ENCODE results near the gene TTC1. TPM values are rescaled to one million over a fixed set of nuclear protein-coding genes. Genes with fewer than 3 reads are reported as not detected.
"Not testable (repeated sequence)": the region's sequence is repeated elsewhere in the genome, so short reads cannot be mapped to it uniquely, and the experiment has no call there.

TTC1 gene
- total RNA-seq, 1 experiment from 2014 or later: 101 TPM

DNA sequence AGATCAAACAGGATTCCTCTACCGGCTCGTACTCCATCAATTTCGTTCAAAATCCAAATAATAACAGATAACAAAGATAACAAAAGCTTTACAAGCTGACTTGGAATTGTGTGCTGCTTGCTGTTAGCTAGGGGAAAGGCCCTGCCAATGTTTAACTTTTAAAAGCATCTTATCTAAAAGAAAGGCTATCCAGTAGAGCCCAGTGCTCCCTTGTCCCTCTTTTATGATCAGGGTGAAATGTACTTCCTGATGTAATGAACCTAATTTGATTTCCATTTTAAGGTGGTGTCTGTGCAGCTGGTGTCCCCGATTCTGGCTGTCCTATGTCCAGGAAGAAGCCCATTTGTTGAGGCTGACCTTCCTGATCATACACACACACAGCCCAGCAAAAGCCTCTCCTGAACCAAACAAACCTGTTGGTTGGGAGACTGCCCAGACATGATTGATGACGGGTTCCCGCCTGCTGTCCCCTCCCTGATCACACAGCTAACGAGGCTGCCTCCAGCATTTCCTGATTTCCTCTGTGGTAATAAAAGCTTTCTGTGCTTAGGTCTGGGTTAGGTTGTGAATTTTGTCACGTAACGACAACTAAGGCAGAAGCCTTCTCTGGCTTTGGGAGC lies 56.2 kb downstream of the TTC1 start:
- peaks cover 46% of the 10 kb centered on the region for H3K36me3 ChIP-seq
- H3K27me3 ChIP-seq (replicated peaks): no peaks in the 10 kb centered on the region
- DNase-seq (ENCODE audit: low read depth in 1 of 2, low spot score in 2 of 2): no peak
- no peak overlapping the region for H3K4me3 ChIP-seq
- H3K9me3 ChIP-seq (replicated peaks): no peaks in the 10 kb centered on the region
- H3K27ac ChIP-seq: no peak overlapping the region
- no peaks in the 10 kb centered on the region for H3K4me1 ChIP-seq (replicated peaks)

DNA sequence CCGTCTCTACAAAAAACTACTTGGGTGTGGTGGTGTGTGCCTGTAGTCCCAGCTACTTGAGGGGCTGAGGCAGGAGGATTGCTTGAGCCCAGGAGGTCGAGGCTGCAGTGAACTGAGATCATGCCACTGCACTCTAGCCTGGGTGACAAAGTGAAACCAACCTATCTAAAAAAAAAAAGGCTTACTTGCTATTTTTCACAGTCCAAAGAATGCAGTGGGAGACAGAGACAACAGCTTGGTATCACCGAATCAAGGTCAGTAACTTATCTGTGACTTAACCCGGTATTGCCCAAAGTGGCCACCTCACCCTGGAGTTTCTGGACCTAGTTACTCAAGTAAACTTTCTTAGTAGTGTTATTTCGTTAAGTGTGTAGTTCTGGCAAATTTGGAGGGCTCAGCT lies 60.2 kb downstream of the TTC1 start:
- H3K9me3 ChIP-seq (replicated peaks); H3K4me1 ChIP-seq (replicated peaks); H3K27ac ChIP-seq; DNase-seq (ENCODE audit: low read depth in 1 of 2, low spot score in 2 of 2); H3K4me3 ChIP-seq; H3K27me3 ChIP-seq (replicated peaks): not testable (repeated sequence)
- H3K36me3 ChIP-seq: peaks cover 18% of the 10 kb centered on the region

DNA sequence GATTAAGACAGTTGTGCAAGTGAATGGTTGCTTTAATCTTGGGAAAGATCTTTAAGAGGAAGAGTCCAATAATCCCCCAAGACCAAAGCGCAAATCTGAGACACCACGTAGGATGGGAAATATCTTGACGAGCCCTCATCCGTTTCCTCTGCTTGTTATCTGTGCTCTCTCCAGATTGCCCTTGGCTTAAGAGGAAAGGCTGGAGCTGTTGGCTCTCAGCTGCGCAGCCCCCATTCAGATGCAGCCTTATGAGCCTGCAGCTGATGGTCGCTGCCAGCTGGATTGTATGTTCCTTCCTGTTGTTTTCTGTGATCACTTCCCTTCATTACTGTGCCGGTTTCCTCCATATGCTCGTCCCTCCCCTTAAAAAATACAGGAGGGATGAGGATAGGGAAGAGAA lies 62.6 kb downstream of the TTC1 start:
- H3K9me3 ChIP-seq (replicated peaks): no peaks in the 10 kb centered on the region
- no peak for DNase-seq (ENCODE audit: low read depth in 1 of 2, low spot score in 2 of 2)
- H3K27ac ChIP-seq: no peak overlapping the region
- no peaks in the 10 kb centered on the region for H3K27me3 ChIP-seq (replicated peaks)
- no peaks in the 10 kb centered on the region for H3K4me1 ChIP-seq (replicated peaks)
- H3K36me3 ChIP-seq: no peaks in the 10 kb centered on the region; the same call in 1 of the 2 replicates
- H3K4me3 ChIP-seq: no peak overlapping the region

DNA sequence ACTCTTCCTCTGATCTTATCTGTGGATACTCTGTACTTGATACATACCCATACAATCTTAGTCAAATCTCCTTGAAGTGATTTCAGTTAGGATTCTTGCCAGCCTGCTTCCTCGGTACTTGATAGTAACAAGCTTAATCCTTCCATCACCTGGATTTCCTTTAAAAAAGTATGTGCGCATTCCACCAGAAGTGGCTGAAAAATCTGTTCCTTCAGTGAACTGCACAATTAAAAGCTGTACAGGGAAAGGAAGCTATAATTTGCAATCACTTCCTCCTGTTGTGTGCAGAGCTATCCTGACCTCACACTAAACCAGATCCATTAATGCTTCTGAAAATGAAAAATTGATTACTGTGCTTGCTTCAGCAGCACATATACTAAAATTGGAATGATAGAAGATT lies 63.0 kb downstream of the TTC1 start:
- H3K9me3 ChIP-seq (replicated peaks): no peaks in the 10 kb centered on the region
- H3K4me1 ChIP-seq (replicated peaks): no peaks in the 10 kb centered on the region
- no peak overlapping the region for H3K4me3 ChIP-seq
- H3K27ac ChIP-seq: no peak overlapping the region
- no peaks in the 10 kb centered on the region; the same call in 1 of the 2 replicates for H3K36me3 ChIP-seq
- no peak for DNase-seq (ENCODE audit: low read depth in 1 of 2, low spot score in 2 of 2)
- no peaks in the 10 kb centered on the region for H3K27me3 ChIP-seq (replicated peaks)

DNA sequence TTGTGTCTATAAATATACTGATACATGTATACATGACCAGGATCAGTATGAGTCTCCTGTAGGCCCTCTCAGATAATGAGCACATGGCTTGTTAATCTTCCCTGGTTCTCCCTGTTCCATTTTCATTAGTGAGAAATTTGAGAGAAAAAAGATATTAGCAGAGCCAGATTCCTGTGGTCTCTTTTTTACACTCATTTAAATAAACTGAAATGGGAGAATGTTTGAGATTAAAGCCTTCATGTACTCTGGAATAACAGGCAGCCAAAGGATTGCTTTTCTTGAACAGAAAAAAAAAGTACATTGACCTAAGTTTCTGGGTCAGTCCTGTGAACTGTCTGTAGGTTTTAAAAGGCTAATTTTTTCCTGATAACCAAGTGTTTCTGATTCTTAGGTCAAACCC lies 66.1 kb downstream of the TTC1 start:
- Histone ChIP-seq H3K27me3 (replicated peaks) (no peaks in the 10 kb centered on the region), H3K4me1 (replicated peaks) (0 out of 2 replicates have a peak, but pooled peaks cover 4% of the 10 kb centered on the region), H3K4me3 (no peak overlapping the region), H3K27ac (no peak overlapping the region), H3K36me3 (peaks cover 27% of the 10 kb centered on the region), H3K9me3 (replicated peaks) (no peaks in the 10 kb centered on the region)
- peak; percentile 2 to 20 for DNase-seq (ENCODE audit: low read depth in 1 of 2, low spot score in 2 of 2)

DNA sequence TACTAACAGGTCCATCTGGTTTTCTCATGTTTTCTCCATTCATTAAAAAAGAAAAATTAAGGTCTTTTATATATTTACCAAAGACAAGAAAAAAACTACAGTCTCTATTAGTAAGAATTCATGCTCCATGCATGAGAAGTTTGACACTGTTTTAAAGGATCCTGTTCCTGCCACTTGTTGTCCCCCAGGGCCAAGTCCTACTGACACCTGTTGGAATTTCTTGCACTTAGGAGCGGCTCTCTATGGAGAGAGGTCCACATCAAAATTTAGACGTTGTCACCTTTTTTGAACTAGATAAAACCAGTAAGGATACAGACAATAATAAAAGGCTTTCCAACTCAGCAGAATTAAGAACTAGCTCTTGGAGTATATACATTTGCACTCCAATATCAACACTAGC lies 68.1 kb downstream of the TTC1 start:
- Histone ChIP-seq H3K4me1 (replicated peaks) (peaks cover 19% of the 10 kb centered on the region), H3K36me3 (peaks cover 35% of the 10 kb centered on the region), H3K4me3 (no peak overlapping the region), H3K27me3 (replicated peaks) (no peaks in the 10 kb centered on the region), H3K27ac (no peak overlapping the region), H3K9me3 (replicated peaks) (no peaks in the 10 kb centered on the region)
- no peak for DNase-seq (ENCODE audit: low read depth in 1 of 2, low spot score in 2 of 2)

DNA sequence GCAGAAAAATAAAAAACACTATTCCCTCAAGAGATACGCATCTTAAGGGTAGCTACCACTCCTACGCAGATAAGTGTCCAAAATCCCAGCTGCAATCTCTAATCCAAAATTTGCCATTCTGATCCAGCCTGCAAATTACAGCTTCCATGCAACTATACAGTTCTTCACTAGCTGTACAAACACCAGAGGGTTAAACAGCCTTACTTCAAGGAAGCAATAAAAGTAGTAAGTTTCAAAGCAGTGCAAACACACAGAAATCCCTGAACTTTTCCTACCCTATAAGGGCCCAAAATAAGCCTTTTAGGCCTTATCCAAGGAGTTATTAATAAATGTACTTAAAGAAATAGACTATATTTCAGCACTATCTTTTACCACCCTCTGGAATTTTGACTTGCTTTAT lies 70.8 kb downstream of the TTC1 start:
- peaks cover 35% of the 10 kb centered on the region for H3K36me3 ChIP-seq
- no peaks in the 10 kb centered on the region for H3K27me3 ChIP-seq (replicated peaks)
- H3K9me3 ChIP-seq (replicated peaks): no peaks in the 10 kb centered on the region
- peaks cover 45% of the 10 kb centered on the region for H3K4me1 ChIP-seq (replicated peaks)
- no peak overlapping the region for H3K4me3 ChIP-seq
- DNase-seq (ENCODE audit: low read depth in 1 of 2, low spot score in 2 of 2): peak in 1 of 2 experiments; percentile 5
- no peak overlapping the region for H3K27ac ChIP-seq

DNA sequence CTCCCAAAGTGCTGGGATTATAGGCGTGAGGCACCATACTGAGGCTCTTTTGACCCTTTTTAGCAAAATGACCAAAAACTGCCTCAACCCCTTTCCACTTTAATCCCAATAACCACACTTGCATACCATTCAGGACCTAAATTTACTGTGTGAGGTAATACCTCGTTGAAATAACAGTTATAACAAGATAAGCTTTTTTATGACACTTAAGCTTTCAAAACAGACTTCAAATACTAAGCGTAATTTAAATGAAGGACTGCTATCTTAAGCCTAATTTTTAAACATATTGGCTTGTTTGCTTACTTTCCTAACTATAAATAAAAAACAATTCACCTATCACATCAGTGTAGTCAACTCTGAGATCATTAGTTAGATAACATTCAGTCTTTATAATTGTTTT lies 72.6 kb downstream of the TTC1 start:
- H3K36me3 ChIP-seq: peaks cover 35% of the 10 kb centered on the region
- peak overlapping the region; percentile 89 for H3K27ac ChIP-seq
- no peaks in the 10 kb centered on the region for H3K9me3 ChIP-seq (replicated peaks)
- H3K4me1 ChIP-seq (replicated peaks): peaks cover 45% of the 10 kb centered on the region
- DNase-seq (ENCODE audit: low read depth in 1 of 2, low spot score in 2 of 2): no peak
- no peak overlapping the region for H3K4me3 ChIP-seq
- H3K27me3 ChIP-seq (replicated peaks): no peaks in the 10 kb centered on the region

DNA sequence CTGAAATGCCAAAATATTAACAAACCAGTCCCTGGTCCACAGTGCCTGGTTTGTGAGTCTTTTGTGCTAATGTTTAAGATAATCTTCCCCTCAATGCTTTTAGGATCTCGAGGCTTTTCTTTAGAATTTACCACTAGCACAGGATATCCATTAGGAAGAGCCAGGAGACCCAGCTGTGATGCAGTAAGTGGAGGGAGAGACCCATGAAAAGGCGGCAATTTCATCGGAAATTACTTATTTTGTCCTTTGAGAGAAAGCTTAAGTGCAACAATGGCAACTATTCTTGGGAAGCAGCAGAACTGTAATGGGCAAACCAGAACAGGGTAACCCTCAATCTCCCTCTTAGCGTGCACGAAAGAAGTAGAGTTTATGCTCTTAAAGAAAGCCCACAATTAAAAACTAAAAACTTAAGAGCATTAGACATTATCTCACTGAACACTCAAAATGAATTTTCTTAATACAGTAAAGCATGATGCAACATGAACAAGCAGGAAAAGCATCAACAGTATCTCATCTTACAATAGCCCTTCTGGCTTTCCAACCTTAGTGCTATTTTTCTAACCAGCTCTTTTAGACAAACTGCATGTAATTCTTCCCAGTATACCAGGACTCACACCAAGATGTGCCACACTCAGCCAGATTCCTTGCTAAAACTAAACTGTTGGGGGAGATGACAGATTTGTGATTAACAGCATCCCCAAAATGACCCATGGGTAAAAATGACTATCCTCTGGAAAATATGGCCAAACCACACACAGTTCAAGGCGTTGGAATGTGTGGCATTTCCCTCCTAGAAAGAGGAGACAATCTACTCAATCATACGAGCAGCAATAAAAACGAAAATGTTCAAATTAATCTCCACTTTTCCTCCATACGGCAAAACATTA lies 73.9 kb downstream of the TTC1 start:
- no peaks in the 10 kb centered on the region for H3K9me3 ChIP-seq (replicated peaks)
- DNase-seq (ENCODE audit: low read depth in 1 of 2, low spot score in 2 of 2): peak; percentile 81 to 97
- H3K4me1 ChIP-seq (replicated peaks): peaks cover 45% of the 10 kb centered on the region
- no peaks in the 10 kb centered on the region for H3K27me3 ChIP-seq (replicated peaks)
- H3K27ac ChIP-seq: peak overlapping the region; percentile 89
- peaks cover 27% of the 10 kb centered on the region for H3K36me3 ChIP-seq
- H3K4me3 ChIP-seq: no peak overlapping the region

DNA sequence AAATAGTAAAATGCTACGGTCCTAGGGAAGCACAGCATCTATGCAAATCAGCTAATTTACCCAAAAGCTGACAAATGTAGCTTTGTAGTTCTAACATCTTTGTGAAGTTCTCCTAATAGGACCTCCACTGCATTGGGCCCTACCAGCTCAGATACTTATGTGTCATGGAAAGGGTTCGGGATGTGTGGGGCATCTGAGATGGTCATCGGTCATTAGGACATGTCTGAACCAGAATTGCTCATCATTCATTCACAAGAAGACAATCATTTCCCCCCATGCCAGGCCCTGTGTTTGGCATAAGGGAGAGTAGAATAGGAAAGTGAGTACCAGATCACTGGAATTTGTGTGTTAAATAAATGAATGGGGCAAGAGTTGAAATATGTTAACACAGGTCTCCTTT lies 74.6 kb downstream of the TTC1 start:
- Histone ChIP-seq H3K9me3 (replicated peaks) (no peaks in the 10 kb centered on the region), H3K36me3 (peaks cover 21% of the 10 kb centered on the region), H3K27ac (peak overlapping the region; percentile 89), H3K4me3 (no peak overlapping the region), H3K27me3 (replicated peaks) (no peaks in the 10 kb centered on the region), H3K4me1 (replicated peaks) (peaks cover 45% of the 10 kb centered on the region)
- DNase-seq (ENCODE audit: low read depth in 1 of 2, low spot score in 2 of 2): peak; percentile 81 to 93

DNA sequence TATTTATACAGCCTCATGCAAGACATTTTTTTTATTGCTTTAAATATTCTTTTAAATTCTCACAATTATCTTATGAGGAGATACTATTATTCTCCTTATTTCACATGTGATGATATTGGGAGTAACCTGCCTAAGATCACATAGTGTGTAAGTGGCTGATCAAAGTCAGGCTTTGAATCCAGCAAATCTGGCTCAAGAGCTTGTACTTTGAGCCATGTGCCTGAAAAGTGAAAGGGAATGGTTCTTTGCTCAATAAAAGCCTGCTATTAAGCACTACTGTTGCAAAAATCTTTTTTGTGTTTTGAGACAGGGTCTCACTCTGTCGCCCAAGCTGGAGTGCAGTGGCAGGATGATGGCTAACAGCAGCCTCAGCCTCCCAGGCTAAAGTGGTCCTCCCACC lies 75.2 kb downstream of the TTC1 start:
- DNase-seq (ENCODE audit: low read depth in 1 of 2, low spot score in 2 of 2): peak in 1 of 2 experiments; percentile 16
- H3K9me3 ChIP-seq (replicated peaks): no peaks in the 10 kb centered on the region
- H3K36me3 ChIP-seq: peaks cover 16% of the 10 kb centered on the region; the same call in 1 of the 2 replicates
- peaks cover 45% of the 10 kb centered on the region for H3K4me1 ChIP-seq (replicated peaks)
- no peaks in the 10 kb centered on the region for H3K27me3 ChIP-seq (replicated peaks)
- H3K4me3 ChIP-seq: no peak overlapping the region
- H3K27ac ChIP-seq: peak overlapping the region; percentile 89

DNA sequence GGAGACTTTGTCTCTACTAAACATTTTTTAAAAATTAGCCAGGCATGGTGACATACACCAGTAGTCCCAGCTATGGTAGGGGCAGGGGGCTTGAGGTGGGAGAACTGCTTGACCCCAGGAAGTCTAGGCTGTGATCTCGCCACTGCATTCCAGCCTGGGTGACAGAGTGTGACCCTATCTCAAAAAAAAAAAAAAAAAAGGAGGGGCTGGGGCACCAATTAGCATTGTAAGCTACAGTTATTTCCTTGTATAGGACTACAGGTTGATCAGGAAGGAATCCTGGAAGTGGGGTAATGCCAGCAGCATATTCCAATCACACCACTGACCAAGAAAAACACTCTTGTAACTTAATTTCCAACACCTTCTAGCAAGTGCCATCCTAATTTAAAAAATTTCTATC lies 78.3 kb downstream of the TTC1 start:
- no peaks in the 10 kb centered on the region for H3K27me3 ChIP-seq (replicated peaks)
- no peak overlapping the region for H3K4me3 ChIP-seq
- no peak overlapping the region for H3K27ac ChIP-seq
- DNase-seq (ENCODE audit: low read depth in 1 of 2, low spot score in 2 of 2): no peak
- H3K36me3 ChIP-seq: peaks cover 8% of the 10 kb centered on the region
- peaks cover 24% of the 10 kb centered on the region for H3K4me1 ChIP-seq (replicated peaks)
- no peaks in the 10 kb centered on the region for H3K9me3 ChIP-seq (replicated peaks)

DNA sequence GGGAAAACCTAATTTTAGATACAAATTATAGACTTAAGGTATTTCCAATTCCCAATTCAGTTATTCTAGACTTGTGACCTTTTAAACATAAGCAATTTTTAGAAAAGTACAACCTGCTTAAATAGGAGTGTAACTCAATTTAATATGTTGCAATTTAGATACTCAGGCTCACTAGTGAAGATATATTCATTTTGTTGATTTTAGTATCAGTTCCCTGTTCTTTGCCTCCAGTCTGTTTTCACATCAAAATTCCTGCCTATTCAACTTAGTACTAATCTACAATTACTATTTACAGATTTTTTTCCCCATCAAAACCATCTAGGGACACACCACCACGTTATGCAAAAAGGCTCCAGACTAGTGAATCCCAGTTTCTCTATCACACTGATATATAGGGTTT lies 79.9 kb downstream of the TTC1 start:
- no peak overlapping the region for H3K4me3 ChIP-seq

DNA sequence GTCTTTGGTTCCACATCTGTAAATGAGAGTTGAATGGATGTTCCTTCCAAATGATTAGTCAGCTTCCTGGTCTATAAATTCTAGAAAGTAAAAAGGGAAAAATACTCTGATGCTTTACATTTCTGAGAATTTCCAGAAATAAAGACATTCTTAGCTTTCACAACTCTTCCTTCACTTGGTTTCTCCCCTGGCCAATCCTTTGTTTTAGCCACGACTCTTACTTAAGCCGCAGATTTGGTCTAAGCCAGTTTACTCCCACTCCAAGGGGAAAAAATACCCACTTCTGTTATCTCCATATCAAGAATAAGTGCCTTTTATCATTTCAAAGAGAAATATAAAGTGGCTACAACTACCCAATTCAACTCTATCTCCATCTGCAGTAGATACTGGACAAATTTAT lies 80.6 kb downstream of the TTC1 start:
- Histone ChIP-seq H3K27me3 (replicated peaks) (no peaks in the 10 kb centered on the region), H3K9me3 (replicated peaks) (no peaks in the 10 kb centered on the region), H3K4me1 (replicated peaks) (peaks cover under 1% of the 10 kb centered on the region), H3K4me3 (no peak overlapping the region), H3K36me3 (peaks cover 31% of the 10 kb centered on the region), H3K27ac (no peak overlapping the region)
- no peak for DNase-seq (ENCODE audit: low read depth in 1 of 2, low spot score in 2 of 2)

More for the DNA sequence above, 79.9 kb downstream of the TTC1 start:
- no peak for DNase-seq (ENCODE audit: low read depth in 1 of 2, low spot score in 2 of 2)
- Histone ChIP-seq H3K9me3 (replicated peaks) (no peaks in the 10 kb centered on the region), H3K27ac (no peak overlapping the region), H3K27me3 (replicated peaks) (no peaks in the 10 kb centered on the region), H3K4me1 (replicated peaks) (peaks cover 8% of the 10 kb centered on the region), H3K36me3 (peaks cover 24% of the 10 kb centered on the region)
